Stimulated activated CD8-positive, alpha-beta memory T cell treated with anti-CD3 and anti-CD28 coated beads, Interleukin-4, amount 100 ng/mL, for 48 hours (primary cell): ENCODE data around the gene SUSD2.
"Not testable (repeated sequence)": the region's sequence is repeated elsewhere in the genome, so short reads cannot be mapped to it uniquely, and the experiment has no call there.

Experiments
- DNase-seq: peaks from one replicate; pipeline ENCODE4 v3.0.0-alpha.2; 2020

SUSD2 gene

DNA sequence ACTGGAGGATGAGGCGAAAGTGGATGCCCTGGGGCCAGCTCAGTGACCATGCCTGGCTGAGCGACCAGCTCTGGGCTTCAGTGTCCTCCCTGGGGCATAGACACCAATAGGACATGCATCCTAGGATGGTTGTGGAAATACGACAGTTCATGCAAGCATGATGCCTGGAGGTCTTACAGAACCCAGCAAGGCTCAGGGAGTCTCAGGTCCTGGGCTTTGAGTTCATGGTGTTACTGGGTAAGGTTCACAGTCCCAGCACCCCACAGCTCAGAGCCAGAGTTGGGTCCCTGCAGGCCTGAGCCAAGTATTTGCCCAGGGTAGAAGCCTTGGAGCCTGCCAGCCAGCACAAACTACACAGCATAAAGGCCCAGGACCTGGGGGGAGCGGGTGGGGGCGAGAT is 4.2 kb upstream of the SUSD2 start:
- DNase-seq = no peak

DNA sequence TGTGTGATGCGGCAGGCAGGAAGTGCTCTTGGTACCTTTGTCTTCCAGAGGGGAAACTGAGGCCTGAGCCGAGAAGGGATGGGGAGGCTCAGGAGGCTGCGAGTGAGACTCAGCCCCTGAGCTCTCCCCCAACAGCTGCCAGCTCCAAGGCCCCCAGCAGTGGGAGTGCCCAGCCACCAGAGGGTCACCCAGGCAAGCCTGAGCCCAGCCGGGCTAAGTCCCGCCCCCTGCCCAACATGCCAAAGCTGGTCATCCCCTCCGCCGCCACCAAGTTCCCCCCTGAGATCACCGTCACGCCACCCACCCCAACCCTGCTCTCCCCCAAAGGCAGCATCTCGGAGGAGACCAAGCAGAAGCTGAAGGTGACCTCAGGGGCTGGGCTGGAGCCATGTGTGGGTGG is 3.8 kb upstream of the SUSD2 start:
- DNase-seq = no peak

GRCh38 chr22:24178021-24178431 is 3.3 kb upstream of the SUSD2 start:
- no peak for DNase-seq

DNA sequence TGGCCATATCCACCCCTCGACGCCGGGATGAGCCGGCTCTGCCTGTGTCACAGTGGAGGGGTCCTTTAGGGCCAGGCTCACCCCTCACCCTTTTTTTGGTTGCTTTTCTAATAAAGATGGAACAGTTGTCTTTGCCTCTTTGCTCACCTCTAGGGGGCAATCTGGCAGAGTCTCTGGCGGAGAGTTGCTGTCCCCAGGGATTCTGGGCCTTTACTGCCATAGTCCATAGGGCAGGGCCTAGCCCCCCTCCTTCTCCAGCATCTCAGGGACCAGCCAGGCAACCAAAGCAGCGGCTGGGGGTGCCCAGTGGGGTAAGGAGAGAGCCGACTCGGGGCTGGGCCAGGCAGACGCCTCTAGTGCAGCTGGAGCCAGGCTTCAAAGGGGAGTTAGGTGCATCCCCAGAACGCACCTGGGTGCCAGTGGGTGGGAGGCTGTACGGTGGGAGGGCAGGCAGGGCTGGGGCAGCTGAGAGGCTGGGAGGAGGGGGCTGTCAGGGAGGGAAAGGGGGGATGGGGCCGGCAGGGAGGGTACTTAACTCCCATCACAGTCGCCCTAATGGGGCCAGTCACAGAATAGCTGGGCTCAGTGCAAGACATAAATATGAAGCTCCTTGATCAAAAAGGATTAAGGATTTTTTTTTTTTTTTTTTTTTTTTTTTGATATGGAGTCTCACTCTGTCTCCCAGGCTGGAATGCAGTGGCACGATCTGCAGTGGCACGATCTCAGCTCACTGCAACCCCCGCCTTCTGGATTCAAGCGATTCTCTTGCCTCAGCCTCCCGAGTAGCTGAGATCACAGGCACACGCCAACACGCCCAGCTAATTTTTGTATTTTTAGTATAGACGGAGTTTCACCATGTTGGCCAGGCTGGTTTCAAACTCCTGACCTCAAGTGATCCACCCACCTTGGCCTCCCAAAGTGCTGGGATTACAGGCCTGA is 2.5 kb upstream of the SUSD2 start:
- DNase-seq = no peak

DNA sequence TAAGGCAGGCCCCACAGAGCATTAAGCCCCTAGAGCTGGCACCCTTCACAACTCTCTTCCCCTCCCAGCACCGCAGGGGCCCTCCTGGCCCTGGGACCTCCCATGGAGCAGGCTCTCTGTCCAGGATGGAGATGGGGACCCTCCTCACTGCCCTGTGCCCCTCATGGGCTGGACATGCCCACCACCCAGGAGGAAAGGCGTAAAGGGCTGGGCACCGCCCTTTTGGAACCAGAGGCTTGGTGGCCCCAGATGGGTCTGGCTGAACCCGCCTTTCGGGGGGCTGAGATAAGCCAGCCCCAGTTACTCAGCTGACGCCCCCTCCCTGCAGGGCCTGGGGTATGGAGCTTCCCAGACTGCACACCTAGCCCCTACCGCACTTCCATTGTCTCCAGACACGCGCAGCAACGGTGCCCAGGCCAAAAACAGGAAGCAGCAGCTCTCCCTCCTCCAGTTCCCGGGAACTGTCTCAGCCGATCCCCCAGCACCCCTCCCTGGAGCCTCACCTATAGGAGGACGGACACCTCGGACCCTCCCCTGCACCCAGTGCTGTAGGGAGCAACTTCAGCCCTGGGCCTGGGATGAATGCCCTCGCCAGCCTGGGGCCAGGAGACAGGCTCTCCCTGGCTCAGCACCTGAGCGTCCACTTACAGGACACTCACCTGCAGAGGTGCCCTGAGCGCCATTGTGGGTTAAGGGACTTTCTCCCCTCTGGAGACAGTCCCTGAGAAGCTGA is 1.6 kb upstream of the SUSD2 start:
- DNase-seq = no peak

GRCh38 chr22:24180316-24181087 is 785 bp upstream of the SUSD2 start:
- DNase-seq = no peak

DNA sequence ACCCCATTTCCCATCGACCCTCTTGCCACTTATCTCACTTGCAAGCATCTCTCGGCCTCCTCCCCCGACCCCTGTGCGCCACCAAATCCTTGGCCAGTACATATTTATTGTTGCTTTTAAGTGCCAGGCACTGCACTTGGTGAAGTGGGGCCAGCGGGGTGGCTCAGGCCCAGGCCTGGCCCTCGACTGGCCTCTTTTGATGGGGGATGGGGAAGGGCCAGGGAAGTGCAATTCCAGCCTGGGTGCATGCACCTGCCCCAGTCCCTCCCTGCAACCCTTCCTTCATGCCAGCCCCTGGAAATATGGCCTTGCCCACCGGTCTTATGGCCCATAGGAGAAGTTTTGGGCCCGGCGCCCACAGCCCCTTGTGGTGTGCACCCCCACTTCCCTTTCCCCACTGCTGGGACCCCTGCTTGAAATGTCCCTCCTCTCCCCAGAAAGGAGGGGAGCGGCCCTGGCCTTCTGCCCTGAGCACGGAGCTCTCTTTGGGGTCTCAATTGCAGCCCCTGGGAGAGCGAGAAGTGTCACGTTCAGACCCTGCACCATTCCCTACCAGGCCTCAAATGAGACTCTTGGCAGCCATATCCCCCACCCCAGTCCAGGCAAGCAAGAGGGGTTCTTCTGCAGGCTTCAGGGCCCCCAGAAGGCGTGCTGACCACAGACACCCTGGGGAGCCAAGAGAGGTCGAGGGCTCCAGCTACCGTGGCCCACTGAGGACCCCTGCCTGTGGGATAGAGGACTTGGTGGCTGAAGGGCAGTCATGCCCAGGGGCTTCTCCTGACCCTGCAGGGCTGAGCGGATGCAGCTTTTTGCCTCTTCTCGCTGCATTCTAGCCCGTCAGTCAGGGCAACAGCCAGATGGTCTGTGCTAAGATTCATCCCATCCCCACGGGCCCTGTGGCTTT is 961 bp downstream of the SUSD2 start:
- no peak for DNase-seq

- DNase-seq = not testable (repeated sequence)
Observed at GRCh38 chr22:24182900-24183246, 1.6 kb downstream of the SUSD2 start.

- DNase-seq = no peak
Observed at GRCh38 chr22:24183321-24184031, 2.2 kb downstream of the SUSD2 start.

DNA sequence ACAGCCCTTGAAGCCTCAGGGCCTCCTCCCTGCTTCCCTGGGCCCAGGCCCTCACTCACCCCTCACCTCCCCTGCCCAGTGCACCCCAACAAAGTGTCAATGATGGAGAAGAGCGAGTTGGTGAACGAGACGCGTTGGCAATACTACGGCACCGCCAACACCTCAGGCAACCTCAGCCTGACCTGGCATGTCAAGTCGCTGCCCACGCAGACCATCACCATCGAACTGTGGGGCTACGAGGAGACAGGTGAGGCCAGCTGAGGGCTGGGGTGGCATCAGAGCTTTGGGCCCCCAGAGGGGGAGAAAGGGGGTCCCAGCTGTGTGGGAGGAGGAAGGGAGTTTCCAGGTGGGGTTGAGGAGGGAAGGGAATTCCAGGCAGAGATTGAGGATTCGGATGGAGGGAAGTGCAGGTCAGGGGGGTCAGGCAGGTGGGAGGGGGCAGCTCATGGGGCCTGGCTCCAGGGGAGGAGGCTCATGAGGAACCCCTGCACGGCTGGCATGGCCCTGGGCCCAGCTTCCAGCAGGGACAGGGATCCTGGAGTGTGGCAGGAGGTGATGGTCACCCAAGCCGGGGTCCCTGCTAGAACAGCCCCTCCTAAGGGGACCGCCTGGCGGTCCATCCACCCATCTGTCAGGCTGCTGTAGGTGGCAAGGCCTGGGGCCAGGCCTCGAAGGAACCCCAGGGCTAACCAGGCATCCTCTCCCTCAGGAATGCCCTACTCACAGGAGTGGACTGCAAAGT is 2.9 kb downstream of the SUSD2 start:
- DNase-seq = no peak

DNA sequence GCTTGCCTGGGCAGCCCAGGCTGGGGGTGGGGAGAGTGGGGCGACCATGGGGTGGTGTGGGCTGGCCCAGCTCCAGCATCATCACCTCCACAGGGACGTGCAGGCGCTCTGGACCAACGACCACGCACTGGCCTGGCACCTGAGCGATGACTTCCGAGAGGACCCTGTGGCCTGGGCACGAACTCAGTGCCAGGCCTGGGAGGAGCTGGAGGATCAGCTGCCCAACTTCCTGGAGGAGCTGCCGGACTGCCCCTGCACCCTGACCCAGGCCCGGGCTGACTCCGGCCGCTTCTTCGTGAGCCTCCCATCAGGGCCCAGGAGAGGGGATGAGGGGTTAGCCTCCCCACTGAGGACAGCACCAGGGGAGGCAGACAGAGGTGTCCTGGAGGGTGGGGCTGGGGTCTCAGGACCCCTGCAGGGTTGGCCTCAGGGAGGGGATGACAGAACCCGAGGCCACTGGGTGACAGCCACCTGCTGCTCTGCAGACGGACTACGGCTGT is 3.8 kb downstream of the SUSD2 start:
- no peak for DNase-seq

DNA sequence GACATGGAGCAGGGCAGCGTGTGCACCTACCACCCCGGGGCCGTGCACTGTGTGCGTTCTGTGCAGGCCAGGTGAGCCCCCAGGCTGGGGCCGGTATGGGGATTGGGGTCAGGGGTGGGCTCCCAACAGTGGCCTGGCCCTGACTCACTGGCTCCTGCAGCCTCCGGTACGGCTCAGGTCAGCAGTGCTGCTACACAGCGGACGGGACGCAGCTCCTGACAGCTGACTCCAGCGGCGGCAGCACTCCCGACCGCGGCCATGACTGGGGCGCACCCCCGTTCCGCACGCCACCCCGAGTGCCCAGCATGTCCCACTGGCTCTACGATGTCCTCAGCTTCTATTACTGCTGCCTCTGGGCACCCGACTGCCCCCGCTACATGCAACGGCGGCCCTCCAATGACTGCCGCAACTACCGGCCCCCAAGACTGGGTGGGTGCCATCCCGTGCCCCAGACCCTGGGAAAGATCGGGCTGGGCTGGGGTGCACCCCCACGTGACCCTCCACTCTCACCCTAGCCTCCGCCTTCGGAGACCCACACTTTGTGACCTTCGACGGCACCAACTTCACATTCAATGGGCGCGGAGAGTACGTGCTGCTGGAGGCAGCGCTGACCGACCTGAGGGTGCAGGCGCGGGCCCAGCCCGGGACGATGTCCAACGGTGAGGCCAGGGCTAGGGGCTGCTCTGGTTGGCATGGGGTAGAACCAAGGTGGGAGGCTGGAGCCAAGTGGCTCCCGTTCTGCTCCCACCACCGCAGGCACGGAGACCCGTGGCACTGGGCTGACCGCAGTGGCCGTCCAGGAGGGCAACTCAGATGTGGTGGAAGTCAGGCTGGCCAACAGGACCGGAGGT is 4.4 kb downstream of the SUSD2 start:
- DNase-seq = no peak

DNA sequence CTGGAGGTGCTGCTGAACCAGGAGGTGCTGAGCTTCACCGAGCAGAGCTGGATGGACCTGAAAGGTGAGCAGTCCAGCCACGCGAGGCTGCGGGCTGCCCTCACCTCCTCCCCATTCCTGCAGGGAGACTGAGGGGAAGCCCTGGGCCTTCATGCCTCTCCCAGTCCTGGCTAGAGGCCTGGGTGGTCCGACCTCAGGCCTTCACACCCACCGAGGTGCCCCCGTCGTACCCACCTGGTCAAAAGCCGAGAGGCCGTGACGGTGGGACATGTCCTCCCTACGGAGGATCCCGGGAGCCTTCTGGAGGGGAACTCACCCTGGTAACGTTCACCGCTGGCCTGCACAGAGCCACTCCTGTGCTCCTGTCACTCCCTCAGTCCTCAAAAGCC is 5.1 kb downstream of the SUSD2 start:
- DNase-seq = no peak

- no peak for DNase-seq
Observed at GRCh38 chr22:24186892-24187670, 5.8 kb downstream of the SUSD2 start.

DNA sequence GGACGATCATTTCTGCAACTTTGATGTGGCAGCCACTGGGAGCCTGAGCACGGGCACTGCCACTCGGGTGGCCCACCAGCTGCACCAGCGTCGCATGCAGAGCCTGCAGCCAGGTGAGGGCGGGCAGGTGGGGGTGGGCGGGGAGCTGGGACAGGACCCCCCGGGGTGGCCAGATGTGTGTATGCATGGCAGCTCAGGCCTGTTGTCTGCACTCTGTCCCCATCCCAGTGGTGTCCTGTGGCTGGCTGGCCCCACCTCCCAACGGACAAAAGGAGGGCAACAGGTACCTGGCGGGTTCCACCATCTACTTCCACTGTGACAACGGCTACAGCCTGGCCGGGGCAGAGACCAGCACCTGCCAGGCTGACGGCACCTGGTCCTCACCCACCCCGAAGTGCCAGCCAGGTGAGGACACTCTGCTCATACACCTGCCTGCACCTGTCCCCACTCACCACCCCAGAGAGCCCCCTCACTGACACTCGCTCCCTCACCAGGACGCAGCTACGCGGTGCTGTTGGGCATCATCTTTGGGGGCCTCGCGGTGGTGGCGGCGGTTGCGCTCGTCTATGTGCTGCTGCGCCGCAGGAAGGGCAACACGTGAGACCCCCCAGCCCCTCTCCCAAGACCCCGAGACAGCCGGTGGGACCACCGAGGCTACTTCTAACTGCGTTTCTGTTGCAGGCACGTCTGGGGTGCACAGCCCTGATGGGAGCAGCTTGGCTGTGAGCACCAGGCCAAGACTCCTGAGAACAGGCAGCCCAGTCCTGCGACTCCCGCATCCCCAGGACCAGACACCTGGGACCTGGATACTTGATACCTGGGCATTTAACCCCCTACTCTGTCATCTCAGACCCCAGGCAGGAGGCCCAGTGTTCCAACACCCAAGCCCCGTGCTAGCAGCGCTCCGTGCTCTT is 6.7 kb downstream of the SUSD2 start:
- no peak for DNase-seq

GRCh38 chr22:24188705-24189248 is 7.5 kb downstream of the SUSD2 start:
- DNase-seq = no peak
